PFSK-1 (cell line): Measurements from ENCODE around the gene CNTN4.

Source experiments
- FOXP2 ChIP-seq: optimal IDR thresholded peaks from 2 replicates; pipeline ENCODE3; 2011; ENCODE audit warnings: borderline replicate concordance, control low read depth, inconsistent platforms; ENCODE audit not compliant: insufficient read depth; ENCODE audit errors: extremely low read length, extremely low read depth
- POLR2AphosphoS5 ChIP-seq: IDR thresholded peaks from 2 replicates; pipeline ENCODE4 v1.6.1; 2012; ENCODE audit warnings: low read depth, mild to moderate bottlenecking, control low read depth, low read length, moderate library complexity
- SIN3A ChIP-seq: IDR thresholded peaks from 2 replicates; pipeline ENCODE4 v1.6.1; 2012; ENCODE audit warnings: mild to moderate bottlenecking, low read length, moderate library complexity, borderline replicate concordance; ENCODE audit not compliant: insufficient read depth
- TAF1 ChIP-seq: IDR thresholded peaks from 2 replicates; pipeline ENCODE4 v1.6.1; 2012; ENCODE audit warnings: low read length, control low read depth, borderline replicate concordance; ENCODE audit not compliant: insufficient read depth
- TF ChIP-seq, protein P1 (sequence below), 2 experiments: IDR thresholded peaks; 2 replicates each; pipeline versions ENCODE4 v1.6.1 to v1.8.0; 2011 to 2012; ENCODE audit warnings: low read depth in 2 of 2, low read length in 2 of 2, control low read depth in 1 of 2, inconsistent platforms in 1 of 2, mild to moderate bottlenecking in 1 of 2, moderate library complexity in 1 of 2; ENCODE audit not compliant: insufficient read depth in 1 of 2

DNA sequence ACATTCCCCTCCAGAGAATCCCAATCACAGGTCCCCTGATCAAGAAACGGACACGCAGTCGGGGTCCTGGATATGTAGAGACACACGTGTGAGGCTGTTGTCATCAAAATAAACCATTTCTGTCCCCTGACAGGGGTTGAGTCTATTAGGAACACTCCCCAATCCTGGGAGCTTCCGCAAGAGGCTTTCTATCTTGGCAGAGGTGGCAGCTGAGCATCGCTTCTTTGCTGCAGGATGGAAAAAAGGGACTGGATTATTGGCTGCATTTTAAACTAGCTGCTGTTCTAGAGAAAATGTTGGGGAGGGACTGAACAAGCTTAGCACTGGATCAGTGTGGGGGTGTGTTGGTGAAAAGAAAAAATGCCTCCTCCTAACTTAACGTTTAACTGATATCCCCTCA, 2.5 kb upstream of the CNTN4 start:
- TF ChIP-seq, protein P1, sequence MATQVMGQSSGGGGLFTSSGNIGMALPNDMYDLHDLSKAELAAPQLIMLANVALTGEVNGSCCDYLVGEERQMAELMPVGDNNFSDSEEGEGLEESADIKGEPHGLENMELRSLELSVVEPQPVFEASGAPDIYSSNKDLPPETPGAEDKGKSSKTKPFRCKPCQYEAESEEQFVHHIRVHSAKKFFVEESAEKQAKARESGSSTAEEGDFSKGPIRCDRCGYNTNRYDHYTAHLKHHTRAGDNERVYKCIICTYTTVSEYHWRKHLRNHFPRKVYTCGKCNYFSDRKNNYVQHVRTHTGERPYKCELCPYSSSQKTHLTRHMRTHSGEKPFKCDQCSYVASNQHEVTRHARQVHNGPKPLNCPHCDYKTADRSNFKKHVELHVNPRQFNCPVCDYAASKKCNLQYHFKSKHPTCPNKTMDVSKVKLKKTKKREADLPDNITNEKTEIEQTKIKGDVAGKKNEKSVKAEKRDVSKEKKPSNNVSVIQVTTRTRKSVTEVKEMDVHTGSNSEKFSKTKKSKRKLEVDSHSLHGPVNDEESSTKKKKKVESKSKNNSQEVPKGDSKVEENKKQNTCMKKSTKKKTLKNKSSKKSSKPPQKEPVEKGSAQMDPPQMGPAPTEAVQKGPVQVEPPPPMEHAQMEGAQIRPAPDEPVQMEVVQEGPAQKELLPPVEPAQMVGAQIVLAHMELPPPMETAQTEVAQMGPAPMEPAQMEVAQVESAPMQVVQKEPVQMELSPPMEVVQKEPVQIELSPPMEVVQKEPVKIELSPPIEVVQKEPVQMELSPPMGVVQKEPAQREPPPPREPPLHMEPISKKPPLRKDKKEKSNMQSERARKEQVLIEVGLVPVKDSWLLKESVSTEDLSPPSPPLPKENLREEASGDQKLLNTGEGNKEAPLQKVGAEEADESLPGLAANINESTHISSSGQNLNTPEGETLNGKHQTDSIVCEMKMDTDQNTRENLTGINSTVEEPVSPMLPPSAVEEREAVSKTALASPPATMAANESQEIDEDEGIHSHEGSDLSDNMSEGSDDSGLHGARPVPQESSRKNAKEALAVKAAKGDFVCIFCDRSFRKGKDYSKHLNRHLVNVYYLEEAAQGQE (IDR thresholded peaks at IDR 0.05; ENCODE audit: insufficient read depth in 1 of 2, low read depth in 2 of 2, low read length in 2 of 2), result no peak
- TF ChIP-seq TAF1 (no peak), POLR2AphosphoS5 (no peak), SIN3A (no peak), FOXP2 (no peak)
